OCI-LY1 (cell line): ENCODE measurements around the gene IER3IP1.

ENCODE experiments used
- CTCF ChIP-seq: fragments of 200-600 bp; sonication (generic), shearing (Covaris generic); IDR thresholded peaks from 2 replicates; pipeline ENCODE4 v1.5.1; 2017; ENCODE audit warnings: mild to moderate bottlenecking, antibody characterized with exemption, low read length, moderate library complexity, mixed read lengths
- EZH2 ChIP-seq: fragments of 200-600 bp; sonication (generic), shearing (Covaris generic); IDR thresholded peaks from 2 replicates; pipeline ENCODE4 v1.8.0; 2017; ENCODE audit warnings: borderline replicate concordance, mixed run types, mild to moderate bottlenecking, antibody characterized with exemption, low read length, moderate library complexity, mixed read lengths

DNA sequence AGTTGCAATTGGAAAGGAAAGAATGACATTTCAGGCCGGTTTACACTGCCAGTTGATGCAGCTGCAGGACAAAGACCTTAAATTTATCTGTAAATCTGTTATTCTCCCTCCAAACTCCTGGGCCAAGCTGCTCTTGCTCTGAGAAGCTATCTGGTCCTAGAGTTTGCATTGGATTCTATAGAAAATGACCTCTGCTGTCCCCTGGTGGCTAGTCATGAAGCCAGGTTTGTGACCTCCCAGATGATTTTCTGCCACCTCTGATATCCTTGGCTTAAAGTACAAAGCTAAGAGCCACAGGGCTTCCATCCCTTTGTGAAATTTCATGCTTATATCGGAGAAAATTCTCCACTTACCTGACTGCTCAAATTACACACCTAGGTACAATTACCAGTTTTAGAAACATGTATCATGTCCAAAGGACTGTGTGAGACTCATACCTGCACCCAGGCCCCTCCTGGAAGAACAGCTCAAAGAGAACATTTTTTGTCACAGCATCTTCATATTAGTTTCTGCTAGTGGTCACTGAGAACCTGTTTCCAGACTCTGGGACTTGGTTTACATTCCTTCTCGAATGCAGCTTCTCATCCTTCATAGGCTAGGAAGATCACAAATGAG is 28.9 kb upstream of the IER3IP1 start:
- TF ChIP-seq CTCF (peak; percentile 76), EZH2 (no peak)
